HEK293 (cell line): ENCODE data around the gene CENPQ.
A peak's percentile ranks its signal among the peaks of the same experiment; 100 is the strongest.

Experiments used
- CTCF ChIA-PET: fragments of 350-600 bp; formaldehyde crosslinking; extraction: SDS; loops from one replicate; lab custom pipeline; 2021; ENCODE audit warnings: antibody characterized with exemption; lab: Yijun Ruan, JAX
- POLR2A ChIA-PET: fragments of 300-600 bp; formaldehyde crosslinking; extraction: SDS; loops from one replicate; lab custom pipeline; 2020; ENCODE audit warnings: antibody characterized with exemption, inconsistent platforms; lab: Yijun Ruan, JAX
- H3K27ac ChIP-seq: fragments of 200-500 bp; sonication (Bioruptor generic); 2 replicates; pipeline ENCODE4 v1.5.1; 2014; ENCODE audit warnings: low read depth, low read length, control low read depth, inconsistent platforms; ENCODE audit errors: extremely low read depth
- H3K36me3 ChIP-seq, 2 experiments: fragments of 200-500 bp in 1 of 2; sonication (Bioruptor generic) in 1 of 2; 1 replicate in 1 of 2; 2 replicates in 1 of 2; pipeline ENCODE4 v1.5.1; 2014 to 2017; ENCODE audit warnings: inconsistent platforms in 2 of 2, low read length in 2 of 2; ENCODE audit not compliant: control insufficient read depth in 2 of 2, insufficient read depth in 1 of 2
- H3K4me1 ChIP-seq: fragments of 200-500 bp; sonication (Bioruptor generic); 2 replicates; pipeline ENCODE4 v1.5.1; 2014; ENCODE audit warnings: mild to moderate bottlenecking, low read length, inconsistent platforms; ENCODE audit not compliant: control insufficient read depth, insufficient read depth
- H3K4me3 ChIP-seq: 2 replicates; pipeline ENCODE4 v1.5.1; 2011; ENCODE audit warnings: low read depth, mild to moderate bottlenecking, control low read depth, low read length, moderate library complexity
- H3K9me3 ChIP-seq: fragments of 200-500 bp; sonication (Bioruptor generic); 2 replicates; pipeline ENCODE4 v1.5.1; 2014; ENCODE audit warnings: low read depth, low read length, inconsistent platforms; ENCODE audit not compliant: control insufficient read depth, insufficient read depth
- RBAK ChIP-seq: fragments of 450-650 bp; formaldehyde crosslinking; IDR thresholded peaks from 2 replicates; pipeline ENCODE4 v1.5.1; 2016; ENCODE audit warnings: missing biosample characterization, missing genetic modification characterization
- SCRT1 ChIP-seq: fragments of 450-650 bp; formaldehyde crosslinking; IDR thresholded peaks from 2 replicates; pipeline ENCODE4 v1.5.1; 2016; ENCODE audit warnings: missing biosample characterization, missing genetic modification characterization, borderline replicate concordance
- SP3 ChIP-seq: fragments of 450-650 bp; formaldehyde crosslinking; IDR thresholded peaks from 2 replicates; pipeline ENCODE4 v1.5.1; 2016; ENCODE audit warnings: missing biosample characterization, missing genetic modification characterization
- ZBTB17 ChIP-seq: fragments of 450-650 bp; formaldehyde crosslinking; IDR thresholded peaks from 2 replicates; pipeline ENCODE4 v1.5.1; 2016; ENCODE audit warnings: missing biosample characterization, missing genetic modification characterization
- ZBTB8A ChIP-seq: fragments of 450-650 bp; formaldehyde crosslinking; IDR thresholded peaks from 2 replicates; pipeline ENCODE4 v1.5.1; 2016; ENCODE audit warnings: missing biosample characterization, missing genetic modification characterization
- ZFP69B ChIP-seq: fragments of 450-650 bp; formaldehyde crosslinking; IDR thresholded peaks from 2 replicates; pipeline ENCODE4 v1.5.1; 2016; ENCODE audit warnings: missing biosample characterization, missing genetic modification characterization
- ZNF121 ChIP-seq: fragments of 450-650 bp; formaldehyde crosslinking; IDR thresholded peaks from 2 replicates; pipeline ENCODE4 v1.5.1; 2016; ENCODE audit warnings: missing biosample characterization, missing genetic modification characterization
- ZNF169 ChIP-seq: fragments of 450-650 bp; formaldehyde crosslinking; IDR thresholded peaks from 2 replicates; pipeline ENCODE4 v1.5.1; 2016; ENCODE audit warnings: missing biosample characterization, missing genetic modification characterization
- ZNF211 ChIP-seq: fragments of 450-650 bp; formaldehyde crosslinking; IDR thresholded peaks from 2 replicates; pipeline ENCODE4 v1.5.1; 2016; ENCODE audit warnings: low read depth, missing biosample characterization, missing genetic modification characterization
- ZNF521 ChIP-seq: fragments of 450-650 bp; formaldehyde crosslinking; IDR thresholded peaks from 2 replicates; pipeline ENCODE4 v1.5.1; 2017; ENCODE audit warnings: missing biosample characterization, mild to moderate bottlenecking, missing genetic modification characterization
- ZNF610 ChIP-seq: fragments of 450-650 bp; formaldehyde crosslinking; IDR thresholded peaks from 2 replicates; pipeline ENCODE4 v1.5.1; 2016; ENCODE audit warnings: missing biosample characterization, missing genetic modification characterization, borderline replicate concordance
- ZNF654 ChIP-seq: fragments of 450-650 bp; formaldehyde crosslinking; IDR thresholded peaks from 2 replicates; pipeline ENCODE4 v1.5.1; 2016; ENCODE audit warnings: low read depth, missing biosample characterization, missing genetic modification characterization
- ZNF768 ChIP-seq: fragments of 450-650 bp; formaldehyde crosslinking; IDR thresholded peaks from 2 replicates; pipeline ENCODE4 v1.5.1; 2018; ENCODE audit warnings: missing biosample characterization, mild to moderate bottlenecking, missing genetic modification characterization
- ZNF777 ChIP-seq: fragments of 450-650 bp; formaldehyde crosslinking; IDR thresholded peaks from 2 replicates; pipeline ENCODE4 v1.5.1; 2017; ENCODE audit warnings: missing biosample characterization, missing genetic modification characterization, borderline replicate concordance
- ZSCAN30 ChIP-seq: fragments of 450-650 bp; IDR thresholded peaks from 2 replicates; pipeline ENCODE4 v1.5.1; 2018; ENCODE audit warnings: missing biosample characterization, mild to moderate bottlenecking, missing genetic modification characterization, moderate library complexity
- TF ChIP-seq, protein P1 (sequence below): fragments of 450-650 bp; formaldehyde crosslinking; IDR thresholded peaks from 2 replicates; pipeline ENCODE4 v1.5.1; 2016; ENCODE audit warnings: missing biosample characterization, missing genetic modification characterization
- TF ChIP-seq, protein P2 (sequence below): fragments of 450-650 bp; formaldehyde crosslinking; IDR thresholded peaks from 2 replicates; pipeline ENCODE4 v1.5.1; 2016; ENCODE audit warnings: missing biosample characterization, missing genetic modification characterization
- TF ChIP-seq, protein P3 (sequence below): fragments of 450-650 bp; formaldehyde crosslinking; IDR thresholded peaks from 2 replicates; pipeline ENCODE4 v1.5.1; 2017; ENCODE audit warnings: missing biosample characterization, missing genetic modification characterization
- TF ChIP-seq, protein P4 (sequence below): fragments of 450-650 bp; formaldehyde crosslinking; IDR thresholded peaks from 2 replicates; pipeline ENCODE4 v1.5.1; 2016; ENCODE audit warnings: missing biosample characterization, missing genetic modification characterization
- TF ChIP-seq, protein P5 (sequence below): IDR thresholded peaks from 2 replicates; pipeline ENCODE4 v1.6.1; 2011; ENCODE audit warnings: mild to moderate bottlenecking, low read depth, low read length, borderline replicate concordance
- TF ChIP-seq, protein P6 (sequence below): fragments of 450-650 bp; formaldehyde crosslinking; IDR thresholded peaks from 2 replicates; pipeline ENCODE4 v1.5.1; 2016; ENCODE audit warnings: missing biosample characterization, missing genetic modification characterization

Gene CENPQ

DNA sequence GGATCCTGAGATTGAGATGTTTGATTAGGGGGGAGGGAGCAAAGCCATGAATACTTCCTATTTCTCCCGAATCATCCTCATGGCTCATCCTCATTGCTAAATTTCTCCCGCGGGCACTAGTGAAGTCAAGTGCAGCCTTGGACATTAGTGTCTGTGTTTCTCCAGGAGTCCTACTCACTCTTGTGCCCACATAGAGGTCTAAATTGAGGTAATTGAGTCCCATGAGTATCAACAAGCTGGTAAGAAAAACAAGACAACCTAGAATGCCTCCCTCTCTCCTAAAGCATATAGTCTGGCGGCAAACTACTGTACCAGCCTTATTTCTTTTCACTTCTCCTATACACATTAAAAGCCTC is 420 bp downstream of the CENPQ start:
- TF ChIP-seq ZBTB8A (tag by site-specific recombination): no peak
- no peak for TF ChIP-seq ZSCAN30 (tag by site-specific recombination)
- TF ChIP-seq ZBTB17 (tag by site-specific recombination): no peak
- TF ChIP-seq, protein P1, sequence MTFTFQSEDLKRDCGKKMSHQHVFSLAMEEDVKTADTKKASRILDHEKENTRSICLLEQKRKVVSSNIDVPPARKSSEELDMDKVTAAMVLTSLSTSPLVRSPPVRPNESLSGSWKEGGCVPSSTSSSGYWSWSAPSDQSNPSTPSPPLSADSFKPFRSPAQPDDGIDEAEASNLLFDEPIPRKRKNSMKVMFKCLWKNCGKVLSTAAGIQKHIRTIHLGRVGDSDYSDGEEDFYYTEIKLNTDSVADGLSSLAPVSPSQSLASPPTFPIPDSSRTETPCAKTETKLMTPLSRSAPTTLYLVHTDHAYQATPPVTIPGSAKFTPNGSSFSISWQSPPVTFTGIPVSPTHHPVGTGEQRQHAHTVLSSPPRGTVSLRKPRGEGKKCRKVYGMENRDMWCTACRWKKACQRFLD (tag by site-specific recombination): no peak
- no peak for TF ChIP-seq SP3
- TF ChIP-seq ZNF610 (tag by site-specific recombination): no peak
- peak overlapping the region; percentile 86 for H3K4me3 ChIP-seq
- H3K4me1 ChIP-seq: no peaks in the 10 kb centered on the region
- H3K36me3 ChIP-seq: peaks cover 5 to 10% of the 10 kb centered on the region in 2 experiments; a peak in 2 of 3 replicates
- POLR2A ChIA-PET: no interaction called here
- CTCF ChIA-PET: interaction anchor here (0.7 to 1.2 kb wide), 3 partner anchors 68 to 144 kb away, joined by 3 to 5 read pairs (median 3); partner anchors contain the start of gene C6orf141
- peak overlapping the region; percentile 72 for H3K27ac ChIP-seq
- H3K9me3 ChIP-seq: no peaks in the 10 kb centered on the region

DNA sequence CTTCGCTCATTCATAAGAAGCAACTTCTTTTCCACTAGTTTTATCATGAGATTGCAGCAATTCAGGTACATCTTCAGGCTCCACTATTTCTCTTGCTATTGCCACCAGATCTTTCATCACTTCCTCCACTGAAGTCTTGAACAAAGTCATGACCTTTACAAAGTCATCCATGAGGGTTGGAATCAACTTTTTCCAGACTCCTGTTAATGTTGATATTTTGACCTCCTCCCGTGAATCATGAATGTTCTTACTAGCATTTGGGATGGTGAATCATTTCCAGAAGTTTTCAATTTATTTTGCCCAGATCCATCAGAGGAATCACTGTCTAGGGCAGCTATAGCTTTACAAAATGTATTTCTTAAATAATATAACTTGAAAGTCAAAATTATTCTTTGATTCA is 1.5 kb downstream of the CENPQ start:
- TF ChIP-seq ZNF521 (tag by site-specific recombination): no peak
- no peaks in the 10 kb centered on the region for H3K9me3 ChIP-seq
- H3K36me3 ChIP-seq: peaks cover 0 to 3% of the 10 kb centered on the region in 2 experiments; a peak in 1 of 3 replicates
- H3K4me1 ChIP-seq: no peaks in the 10 kb centered on the region
- CTCF ChIA-PET: no interaction called here
- POLR2A ChIA-PET: no interaction called here
- peak overlapping the region; percentile 86; the same call in 1 of the 2 replicates for H3K4me3 ChIP-seq
- no peak overlapping the region for H3K27ac ChIP-seq

DNA sequence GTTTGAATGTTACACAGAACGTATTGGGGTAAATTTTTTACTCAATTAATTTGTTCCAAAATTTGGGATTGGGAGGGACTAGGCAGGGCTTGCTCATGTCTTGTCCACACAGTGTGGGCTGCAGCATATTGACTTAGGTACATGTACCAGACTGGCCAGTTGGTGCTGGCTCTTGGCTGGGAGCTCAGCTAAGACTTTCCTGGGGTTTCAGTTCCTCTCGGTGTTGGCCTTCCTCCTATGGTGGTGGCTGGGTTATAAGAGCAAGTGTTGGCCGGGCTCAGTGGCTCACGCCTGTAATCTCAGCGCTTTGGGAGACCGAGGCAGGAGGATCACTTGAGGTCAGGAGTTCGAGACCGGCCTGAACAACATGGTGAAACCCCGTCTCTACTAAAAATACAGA is 4.9 kb downstream of the CENPQ start:
- H3K27ac ChIP-seq: no peak overlapping the region
- H3K4me3 ChIP-seq: no peak overlapping the region
- no peaks in the 10 kb centered on the region for H3K9me3 ChIP-seq
- CTCF ChIA-PET: interaction anchor here (0.6 to 0.9 kb wide), 2 partner anchors 8 to 10 kb away, joined by 3 to 4 read pairs; no protein-coding TSS in a partner anchor
- POLR2A ChIA-PET: no interaction called here
- TF ChIP-seq, protein P2, sequence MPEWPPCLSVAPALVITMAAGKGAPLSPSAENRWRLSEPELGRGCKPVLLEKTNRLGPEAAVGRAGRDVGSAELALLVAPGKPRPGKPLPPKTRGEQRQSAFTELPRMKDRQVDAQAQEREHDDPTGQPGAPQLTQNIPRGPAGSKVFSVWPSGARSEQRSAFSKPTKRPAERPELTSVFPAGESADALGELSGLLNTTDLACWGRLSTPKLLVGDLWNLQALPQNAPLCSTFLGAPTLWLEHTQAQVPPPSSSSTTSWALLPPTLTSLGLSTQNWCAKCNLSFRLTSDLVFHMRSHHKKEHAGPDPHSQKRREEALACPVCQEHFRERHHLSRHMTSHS: no peak
- TF ChIP-seq, protein P3, sequence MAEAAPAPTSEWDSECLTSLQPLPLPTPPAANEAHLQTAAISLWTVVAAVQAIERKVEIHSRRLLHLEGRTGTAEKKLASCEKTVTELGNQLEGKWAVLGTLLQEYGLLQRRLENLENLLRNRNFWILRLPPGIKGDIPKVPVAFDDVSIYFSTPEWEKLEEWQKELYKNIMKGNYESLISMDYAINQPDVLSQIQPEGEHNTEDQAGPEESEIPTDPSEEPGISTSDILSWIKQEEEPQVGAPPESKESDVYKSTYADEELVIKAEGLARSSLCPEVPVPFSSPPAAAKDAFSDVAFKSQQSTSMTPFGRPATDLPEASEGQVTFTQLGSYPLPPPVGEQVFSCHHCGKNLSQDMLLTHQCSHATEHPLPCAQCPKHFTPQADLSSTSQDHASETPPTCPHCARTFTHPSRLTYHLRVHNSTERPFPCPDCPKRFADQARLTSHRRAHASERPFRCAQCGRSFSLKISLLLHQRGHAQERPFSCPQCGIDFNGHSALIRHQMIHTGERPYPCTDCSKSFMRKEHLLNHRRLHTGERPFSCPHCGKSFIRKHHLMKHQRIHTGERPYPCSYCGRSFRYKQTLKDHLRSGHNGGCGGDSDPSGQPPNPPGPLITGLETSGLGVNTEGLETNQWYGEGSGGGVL: no peak
- TF ChIP-seq SCRT1 (tag by site-specific recombination) (no peak), ZNF654 (tag by site-specific recombination) (no peak), ZNF211 (tag by site-specific recombination) (no peak), ZFP69B (tag by site-specific recombination) (no peak), ZNF777 (tag by site-specific recombination) (no peak), ZNF121 (tag by site-specific recombination) (no peak), ZNF768 (tag by site-specific recombination) (no peak), ZNF169 (tag by site-specific recombination) (no peak), RBAK (tag by site-specific recombination) (no peak)
- TF ChIP-seq, protein P4, sequence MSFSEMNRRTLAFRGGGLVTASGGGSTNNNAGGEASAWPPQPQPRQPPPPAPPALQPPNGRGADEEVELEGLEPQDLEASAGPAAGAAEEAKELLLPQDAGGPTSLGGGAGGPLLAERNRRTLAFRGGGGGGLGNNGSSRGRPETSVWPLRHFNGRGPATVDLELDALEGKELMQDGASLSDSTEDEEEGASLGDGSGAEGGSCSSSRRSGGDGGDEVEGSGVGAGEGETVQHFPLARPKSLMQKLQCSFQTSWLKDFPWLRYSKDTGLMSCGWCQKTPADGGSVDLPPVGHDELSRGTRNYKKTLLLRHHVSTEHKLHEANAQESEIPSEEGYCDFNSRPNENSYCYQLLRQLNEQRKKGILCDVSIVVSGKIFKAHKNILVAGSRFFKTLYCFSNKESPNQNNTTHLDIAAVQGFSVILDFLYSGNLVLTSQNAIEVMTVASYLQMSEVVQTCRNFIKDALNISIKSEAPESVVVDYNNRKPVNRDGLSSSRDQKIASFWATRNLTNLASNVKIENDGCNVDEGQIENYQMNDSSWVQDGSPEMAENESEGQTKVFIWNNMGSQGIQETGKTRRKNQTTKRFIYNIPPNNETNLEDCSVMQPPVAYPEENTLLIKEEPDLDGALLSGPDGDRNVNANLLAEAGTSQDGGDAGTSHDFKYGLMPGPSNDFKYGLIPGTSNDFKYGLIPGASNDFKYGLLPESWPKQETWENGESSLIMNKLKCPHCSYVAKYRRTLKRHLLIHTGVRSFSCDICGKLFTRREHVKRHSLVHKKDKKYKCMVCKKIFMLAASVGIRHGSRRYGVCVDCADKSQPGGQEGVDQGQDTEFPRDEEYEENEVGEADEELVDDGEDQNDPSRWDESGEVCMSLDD (tag by site-specific recombination): no peak
- TF ChIP-seq, protein P5, sequence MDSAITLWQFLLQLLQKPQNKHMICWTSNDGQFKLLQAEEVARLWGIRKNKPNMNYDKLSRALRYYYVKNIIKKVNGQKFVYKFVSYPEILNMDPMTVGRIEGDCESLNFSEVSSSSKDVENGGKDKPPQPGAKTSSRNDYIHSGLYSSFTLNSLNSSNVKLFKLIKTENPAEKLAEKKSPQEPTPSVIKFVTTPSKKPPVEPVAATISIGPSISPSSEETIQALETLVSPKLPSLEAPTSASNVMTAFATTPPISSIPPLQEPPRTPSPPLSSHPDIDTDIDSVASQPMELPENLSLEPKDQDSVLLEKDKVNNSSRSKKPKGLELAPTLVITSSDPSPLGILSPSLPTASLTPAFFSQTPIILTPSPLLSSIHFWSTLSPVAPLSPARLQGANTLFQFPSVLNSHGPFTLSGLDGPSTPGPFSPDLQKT: no peak
- TF ChIP-seq, protein P6, sequence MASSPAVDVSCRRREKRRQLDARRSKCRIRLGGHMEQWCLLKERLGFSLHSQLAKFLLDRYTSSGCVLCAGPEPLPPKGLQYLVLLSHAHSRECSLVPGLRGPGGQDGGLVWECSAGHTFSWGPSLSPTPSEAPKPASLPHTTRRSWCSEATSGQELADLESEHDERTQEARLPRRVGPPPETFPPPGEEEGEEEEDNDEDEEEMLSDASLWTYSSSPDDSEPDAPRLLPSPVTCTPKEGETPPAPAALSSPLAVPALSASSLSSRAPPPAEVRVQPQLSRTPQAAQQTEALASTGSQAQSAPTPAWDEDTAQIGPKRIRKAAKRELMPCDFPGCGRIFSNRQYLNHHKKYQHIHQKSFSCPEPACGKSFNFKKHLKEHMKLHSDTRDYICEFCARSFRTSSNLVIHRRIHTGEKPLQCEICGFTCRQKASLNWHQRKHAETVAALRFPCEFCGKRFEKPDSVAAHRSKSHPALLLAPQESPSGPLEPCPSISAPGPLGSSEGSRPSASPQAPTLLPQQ: no peak
- peaks cover 22 to 25% of the 10 kb centered on the region in 2 experiments for H3K36me3 ChIP-seq
- no peaks in the 10 kb centered on the region for H3K4me1 ChIP-seq
